HS-5 (cell line): Measurements from ENCODE around the gene SLC38A5.

Experiments used
- DNase-seq: peaks from one replicate; pipeline ENCODE4 v3.0.0-alpha.2; 2012; ENCODE audit warnings: low read depth

Gene SLC38A5

DNA sequence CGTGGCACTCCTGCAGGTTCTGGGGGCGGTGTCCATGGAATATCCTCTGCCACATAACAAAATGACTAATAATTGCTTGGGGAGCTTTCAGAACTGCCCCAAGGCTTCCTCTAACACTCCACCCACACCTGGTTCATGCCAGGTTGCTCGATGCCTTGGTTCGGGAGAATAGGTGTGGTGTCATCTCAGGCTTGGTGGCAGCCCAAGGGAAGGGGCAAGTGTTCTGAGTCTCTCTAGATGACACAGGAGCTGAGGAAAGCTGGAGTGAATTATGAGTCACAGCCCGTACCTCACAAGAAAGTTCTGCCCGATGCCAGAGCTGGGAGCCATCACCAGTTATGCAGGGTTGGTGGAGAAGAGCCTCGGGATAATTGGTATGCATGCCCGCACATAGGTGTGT, 20.6 kb upstream of the SLC38A5 start:
- no peak for DNase-seq

DNA sequence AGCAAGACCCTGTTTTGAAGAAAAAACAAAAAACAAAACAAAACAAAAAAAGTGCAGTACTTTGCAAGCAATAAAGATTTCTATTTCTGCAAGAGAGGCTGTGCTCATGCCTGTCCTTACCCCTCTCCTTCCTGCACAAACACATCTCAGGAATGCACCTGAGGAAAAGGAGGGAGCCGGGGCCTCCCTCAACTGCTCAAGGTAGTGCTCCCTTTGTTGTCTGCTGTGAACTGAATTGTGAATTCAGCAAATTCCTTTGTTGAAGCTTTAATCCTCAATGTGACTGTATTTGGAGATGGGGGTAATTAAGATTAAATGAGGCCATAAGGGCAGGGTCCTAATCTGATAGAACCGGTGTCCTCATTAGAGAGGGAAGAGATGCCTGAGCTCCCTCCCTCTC, 19.8 kb upstream of the SLC38A5 start:
- DNase-seq, result no peak

DNA sequence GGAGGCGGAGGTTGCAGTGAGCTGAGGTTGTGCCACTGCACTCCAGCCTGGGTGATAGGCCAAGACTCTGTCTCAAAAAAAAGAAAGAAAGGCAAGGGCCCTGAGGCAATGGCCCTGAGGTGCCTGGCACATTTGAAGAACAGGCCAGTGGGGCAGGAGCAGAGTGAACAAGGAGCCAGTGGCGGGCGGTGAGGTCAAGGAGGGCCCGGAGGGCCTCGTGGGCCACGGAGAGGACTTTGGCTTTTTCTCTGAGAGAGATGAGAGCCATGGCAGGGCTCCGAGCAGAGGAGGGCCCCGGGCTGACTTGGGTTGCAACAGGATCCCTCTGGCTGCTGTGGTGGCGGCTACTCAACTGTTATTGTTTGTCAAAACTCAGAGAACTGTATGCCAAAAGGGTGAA, 19.2 kb upstream of the SLC38A5 start:
- DNase-seq, result no peak

DNA sequence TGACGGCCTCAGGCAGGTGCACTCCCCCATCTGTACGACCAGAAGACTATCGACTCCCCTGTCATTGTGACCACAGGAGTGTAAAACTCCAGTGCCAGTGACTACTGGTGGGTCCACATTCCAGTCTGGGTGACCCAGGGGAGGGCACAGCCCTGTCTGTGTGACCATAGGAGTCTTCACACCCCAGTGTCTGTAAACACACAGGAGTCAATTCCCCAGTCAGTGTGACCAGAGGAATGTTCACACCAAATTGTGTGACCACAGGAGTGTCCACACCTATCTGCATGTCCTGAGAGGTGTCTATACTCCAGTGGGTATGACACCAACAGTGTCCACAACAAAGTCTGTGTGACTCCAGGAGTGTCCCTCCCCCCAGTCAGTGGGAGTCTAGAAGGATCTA, 18.0 kb upstream of the SLC38A5 start:
- DNase-seq, result no peak

DNA sequence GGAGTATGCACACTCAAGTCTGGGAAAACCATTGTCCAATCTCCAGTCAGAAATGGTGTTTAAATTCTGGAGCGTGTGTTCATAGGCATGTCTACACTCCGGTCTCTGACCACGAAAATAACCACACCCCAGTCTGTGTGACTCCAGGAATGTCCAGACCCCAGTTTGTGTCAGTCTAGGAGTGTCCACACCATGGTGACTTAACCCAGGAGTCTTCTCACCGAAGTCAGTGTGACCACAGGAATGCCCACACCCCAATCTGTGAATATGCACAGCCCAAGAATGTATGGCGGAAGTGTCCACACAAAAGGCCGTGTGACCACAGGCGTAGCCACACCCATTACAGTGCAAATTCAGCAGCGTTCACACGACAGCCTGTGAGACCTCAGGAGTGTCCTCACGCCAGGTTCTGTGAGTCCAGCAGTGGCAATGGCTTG, 17.3 kb upstream of the SLC38A5 start:
- DNase-seq, result peak; percentile 89

DNA sequence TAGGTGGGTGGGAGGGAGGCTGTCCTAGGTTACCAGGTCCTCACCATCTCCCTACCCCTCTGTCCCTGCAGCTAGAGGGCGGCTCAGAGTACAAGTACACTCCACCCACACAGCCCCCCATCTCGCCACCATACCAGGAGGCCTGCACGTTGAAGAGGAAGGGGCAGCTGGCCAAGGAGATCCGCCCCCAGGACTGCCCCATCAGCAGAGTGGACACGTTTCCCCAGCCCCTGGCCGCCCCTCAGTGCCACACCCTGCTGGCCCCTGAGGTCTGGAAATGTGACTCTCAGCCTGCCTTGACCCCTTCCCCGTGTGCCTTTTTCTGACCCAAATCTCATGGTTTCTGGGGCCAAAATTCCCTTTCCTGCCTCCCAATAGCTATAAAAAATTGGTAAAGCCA, 12.5 kb upstream of the SLC38A5 start:
- no peak for DNase-seq

DNA sequence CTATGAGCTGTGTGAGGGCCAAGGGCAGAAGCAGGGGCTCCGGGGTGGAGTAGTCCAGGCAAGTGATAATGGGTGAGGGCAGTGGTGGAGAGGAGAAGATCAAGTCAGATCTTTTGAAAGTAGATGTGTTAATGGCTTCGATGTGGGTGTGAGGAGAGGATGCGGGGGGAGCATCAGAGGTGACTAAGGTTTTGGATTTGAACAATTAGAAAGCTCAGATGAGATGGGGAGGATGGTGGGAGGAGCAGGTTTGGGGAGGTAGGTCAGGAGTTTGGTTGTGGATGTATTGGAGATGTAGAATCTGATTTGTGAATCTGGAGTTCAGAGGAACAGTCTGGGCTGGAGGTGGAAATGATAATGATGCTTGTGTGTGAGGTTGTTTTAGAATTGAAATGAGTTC, 10.5 kb upstream of the SLC38A5 start:
- DNase-seq, result no peak

DNA sequence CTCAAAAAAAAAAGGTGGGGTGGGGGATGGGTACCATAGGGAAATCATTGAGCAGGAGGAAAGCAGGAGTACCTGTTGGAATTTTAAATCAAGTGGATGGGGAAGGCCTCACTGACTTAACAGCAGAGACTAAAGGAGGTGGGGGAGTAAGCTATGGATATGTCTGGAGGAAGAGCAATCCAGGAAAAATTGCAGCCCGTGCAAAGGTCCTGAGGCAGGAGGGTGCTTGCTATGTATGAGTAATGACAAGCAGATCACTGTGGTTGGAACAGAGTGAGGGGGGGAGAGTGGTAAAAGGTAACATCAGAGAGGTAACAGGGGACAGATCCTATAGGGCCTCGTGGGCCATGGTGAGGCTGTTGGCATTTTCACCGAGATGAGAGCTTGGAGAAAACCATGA, 10.1 kb upstream of the SLC38A5 start:
- no peak for DNase-seq

DNA sequence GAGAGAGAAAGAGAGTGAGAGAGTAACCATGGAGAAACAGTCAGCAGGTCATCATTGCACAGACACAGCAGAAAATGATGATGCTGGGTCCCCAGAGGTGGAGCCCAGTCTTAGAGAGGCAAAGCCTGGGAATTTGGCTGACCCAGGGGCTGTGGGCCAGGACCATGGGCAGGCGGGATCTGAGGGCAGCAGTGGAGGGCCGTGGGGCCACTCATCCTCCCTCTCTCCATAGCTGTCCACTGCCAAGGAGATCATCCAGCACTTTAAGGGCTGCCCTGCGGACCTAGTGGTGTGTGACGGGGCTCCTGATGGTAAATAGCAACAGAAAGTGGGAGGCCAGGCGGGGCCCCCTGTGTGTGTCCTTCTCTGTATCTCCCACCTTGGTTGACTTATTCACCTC, 8.7 kb upstream of the SLC38A5 start:
- no peak for DNase-seq

DNA sequence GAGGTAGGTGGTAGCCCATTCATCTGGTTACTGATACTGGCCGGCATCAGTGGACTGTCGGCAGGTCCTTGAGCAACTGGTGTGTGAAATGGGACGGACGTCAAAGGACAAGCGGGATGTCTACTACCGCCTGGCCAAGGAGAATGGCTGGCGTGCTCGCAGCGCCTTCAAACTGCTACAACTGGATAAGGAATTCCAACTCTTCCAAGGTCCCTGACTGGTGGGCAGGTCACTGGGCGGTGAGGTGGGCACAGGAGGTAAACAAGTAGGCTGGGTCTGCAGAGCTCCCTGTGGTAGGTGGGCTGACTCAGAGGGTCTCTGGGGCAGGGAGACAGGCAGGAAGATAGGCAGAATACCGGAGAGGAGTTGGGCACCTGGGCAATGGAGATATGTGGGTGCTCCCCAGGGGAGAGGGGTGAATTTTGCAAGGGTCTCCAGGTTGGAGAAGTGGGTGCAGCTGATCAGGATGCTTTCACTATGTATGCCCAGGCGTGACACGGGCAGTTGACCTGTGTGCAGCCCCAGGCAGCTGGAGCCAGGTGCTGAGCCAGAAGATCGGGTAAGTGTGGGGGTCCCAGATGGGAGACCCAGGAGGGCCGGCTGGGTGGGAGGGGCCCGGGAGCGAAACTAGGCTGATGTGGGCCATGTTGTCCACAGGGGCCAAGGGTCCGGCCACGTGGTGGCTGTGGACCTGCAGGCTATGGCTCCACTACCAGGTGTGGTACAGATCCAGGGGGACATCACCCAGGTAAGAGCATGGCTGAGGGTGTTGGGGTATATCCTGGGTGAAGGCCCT, 8.1 kb upstream of the SLC38A5 start:
- DNase-seq, result no peak

DNA sequence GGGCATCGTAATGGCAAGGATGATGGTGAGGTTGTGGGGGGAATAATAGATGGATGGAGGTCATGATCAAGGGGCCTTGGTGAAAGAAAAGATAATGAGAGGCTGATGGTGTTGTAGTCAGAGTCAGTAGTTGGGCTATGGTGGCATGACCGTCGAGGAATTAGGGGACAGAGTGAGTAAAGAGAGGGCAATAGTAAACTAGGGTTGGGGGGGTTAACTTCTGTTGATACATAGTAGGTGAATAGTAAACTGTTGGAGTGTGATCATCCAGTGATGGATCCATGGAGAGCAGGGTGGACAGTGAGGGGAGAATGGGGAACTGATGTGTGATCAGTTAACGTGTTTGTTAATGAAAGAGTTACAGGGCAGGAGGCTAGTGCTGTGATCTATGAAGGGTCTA, 6.9 kb upstream of the SLC38A5 start:
- DNase-seq, result no peak

DNA sequence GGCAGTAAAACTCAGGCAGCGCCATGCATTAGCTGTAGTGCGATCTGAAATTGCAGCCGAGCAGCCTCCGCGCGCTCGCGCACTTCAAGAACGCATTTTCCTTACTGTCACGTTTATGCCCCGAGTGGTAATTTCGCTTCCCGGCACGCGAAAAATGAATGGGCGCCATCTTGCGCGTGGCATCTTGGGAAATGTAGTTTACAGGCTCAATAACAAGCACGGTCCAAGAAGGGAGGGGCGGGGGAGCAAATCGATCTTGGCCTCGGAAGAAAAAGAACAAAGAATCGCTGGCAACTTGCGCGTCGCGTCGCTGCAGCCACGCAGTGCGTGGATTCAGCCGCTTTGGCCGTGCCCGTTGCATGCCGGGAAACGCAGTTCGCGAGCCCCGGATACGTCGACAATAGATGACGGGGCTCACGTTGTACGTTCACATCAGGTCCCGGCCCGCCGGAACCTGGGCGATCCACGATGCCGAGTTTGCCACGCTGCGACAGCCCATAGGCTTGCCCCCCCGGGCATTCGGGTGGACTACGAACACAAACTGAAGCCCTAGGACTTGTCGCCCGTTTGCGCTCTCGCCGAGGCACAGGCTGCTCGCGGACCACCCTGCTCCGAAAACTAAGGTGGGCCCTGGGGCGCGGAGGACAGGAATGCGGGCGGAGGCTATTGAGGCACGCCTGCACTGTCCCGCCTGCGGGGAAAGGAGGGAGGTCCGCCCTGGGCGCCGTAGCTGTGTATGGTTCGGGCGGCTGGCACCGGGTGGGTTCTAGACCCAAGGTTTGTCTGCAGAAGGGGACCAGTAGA, 5.9 kb upstream of the SLC38A5 start, which contains the start of gene FTSJ1:
Gene FTSJ1 (plus strand): TSS at position 426 of the 804 bp plus-strand sequence. CDS start 1,849 bp downstream, outside the sequence.
- peak; percentile 68 for DNase-seq

DNA sequence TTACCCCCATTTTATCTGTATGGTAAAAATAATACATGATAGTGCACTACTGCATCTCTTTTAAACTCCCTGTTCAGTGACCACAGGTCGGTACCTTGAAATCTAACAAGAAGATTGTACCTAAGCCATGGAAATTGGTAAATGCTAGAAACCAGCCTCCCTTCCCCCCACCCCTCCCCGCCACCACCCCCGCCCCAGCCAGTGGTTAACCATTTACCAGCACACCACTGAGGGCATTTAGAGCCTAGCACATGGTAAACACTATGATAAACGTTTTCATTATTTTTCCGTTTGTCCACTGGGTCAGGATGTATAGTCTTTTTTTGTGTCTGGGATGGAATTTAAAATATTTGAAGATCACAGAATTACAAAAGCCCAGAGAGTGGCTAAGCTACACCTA, 5.2 kb upstream of the SLC38A5 start:
- DNase-seq, result no peak

DNA sequence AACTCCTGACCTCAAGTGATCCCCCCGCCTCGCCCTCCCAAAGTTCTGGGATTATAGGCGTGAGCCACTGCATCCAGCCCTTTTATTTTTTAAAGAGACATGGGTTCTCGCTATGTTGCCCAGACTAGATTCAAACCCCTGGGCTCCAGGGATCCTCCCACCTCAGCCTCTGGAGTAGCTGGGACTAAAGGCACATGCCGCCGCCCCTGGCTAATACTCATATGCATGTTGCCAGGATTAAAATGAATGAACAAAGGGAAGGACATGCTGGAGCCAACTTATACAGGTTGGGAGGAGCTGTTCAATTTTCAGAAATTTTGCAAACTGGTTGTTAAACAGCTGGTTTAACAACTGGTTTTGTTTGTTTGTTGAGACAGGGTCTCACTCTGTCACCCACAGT, 4.5 kb upstream of the SLC38A5 start:
- DNase-seq, result no peak

DNA sequence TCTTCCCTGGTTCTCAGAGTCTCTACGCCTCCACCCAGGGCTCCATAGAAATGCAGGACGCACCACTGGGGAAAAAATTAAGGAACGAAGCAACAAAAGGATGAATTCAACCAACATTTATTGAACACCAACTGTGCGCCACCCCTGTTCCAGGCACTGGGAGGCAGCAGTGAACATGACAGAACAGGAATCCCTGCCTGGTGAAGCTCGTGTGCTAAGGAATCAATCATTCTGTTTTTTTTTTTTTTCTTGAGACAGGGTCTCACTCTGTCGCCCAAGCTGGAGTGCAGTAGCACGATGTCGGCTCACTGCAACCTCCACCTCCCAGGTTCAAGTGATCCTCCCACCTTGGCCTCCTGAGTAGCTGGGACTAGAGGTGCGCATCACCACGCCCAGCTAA, 4.1 kb upstream of the SLC38A5 start:
- no peak for DNase-seq

DNA sequence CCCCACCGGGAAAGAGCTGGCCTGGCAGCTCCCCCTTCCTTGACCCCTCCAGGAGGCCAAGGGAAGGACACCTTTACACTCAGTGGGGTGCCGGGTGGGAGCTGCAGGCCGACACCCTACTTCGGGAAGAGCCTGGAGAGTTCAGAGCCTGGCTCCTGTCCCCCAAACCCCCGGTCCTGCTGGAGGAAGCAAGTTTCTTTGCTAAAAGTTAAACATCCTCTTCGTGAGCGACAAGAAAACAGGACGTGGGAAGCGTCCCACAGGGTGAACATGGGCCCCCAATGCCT, 3.6 kb upstream of the SLC38A5 start:
- no peak for DNase-seq

DNA sequence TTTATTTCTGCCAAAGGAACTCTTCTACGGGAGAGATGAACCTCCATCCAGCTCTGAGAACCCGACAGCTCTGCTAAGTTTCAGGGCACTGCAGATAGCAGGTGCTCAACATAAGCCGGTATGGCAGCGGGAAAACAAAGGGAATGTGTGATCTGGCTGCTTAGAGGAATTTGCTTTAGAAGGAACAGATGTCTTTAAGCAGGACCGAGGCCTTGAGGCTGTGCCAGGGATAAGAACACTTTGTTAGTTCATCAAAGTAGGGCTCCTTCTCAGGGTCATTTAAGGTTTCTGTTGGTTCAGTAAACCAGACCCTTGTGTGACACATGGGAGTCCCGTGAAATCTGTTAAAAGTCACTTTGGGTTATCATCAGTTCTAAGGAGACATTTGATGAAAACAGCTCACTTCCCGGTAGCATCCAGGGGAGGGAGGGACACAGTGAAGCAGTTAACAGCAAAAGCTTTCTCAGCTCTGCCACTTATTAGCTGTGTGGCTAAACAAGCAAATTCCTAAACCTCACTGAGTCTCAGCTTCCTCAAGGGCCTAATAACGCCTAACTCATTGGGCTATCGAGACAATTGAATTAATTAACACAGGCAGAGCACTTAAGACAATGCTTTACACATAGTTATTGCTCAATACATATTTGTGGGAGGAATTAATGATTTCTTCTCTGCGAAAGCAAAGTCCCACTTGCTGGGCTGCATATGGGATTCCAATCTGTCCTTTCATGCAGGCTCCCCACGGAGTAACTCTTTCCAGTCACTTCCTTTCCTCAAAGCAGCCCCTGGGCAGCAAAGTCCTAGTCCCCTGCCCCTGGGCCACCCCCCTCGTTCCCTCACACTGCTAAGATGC, 3.0 kb upstream of the SLC38A5 start:
- no peak for DNase-seq

DNA sequence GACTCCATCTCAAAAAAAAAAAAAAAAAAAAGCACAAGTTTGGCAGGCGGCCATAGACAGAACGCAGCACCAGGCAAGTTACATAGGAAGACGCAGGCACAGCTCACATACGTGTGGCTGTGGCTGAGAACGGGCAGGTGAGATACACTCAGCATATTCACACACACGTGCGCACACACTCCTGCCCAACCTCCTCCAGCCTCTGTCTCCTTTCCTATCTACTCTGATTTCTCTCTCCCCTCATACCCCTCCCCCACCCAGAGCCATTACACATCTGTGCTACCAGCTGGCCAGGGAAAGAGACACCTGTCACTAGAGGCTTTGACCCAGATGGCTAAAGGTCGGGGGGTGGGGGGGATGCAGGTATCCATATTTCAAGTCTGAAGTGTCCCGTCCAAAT, 2.2 kb upstream of the SLC38A5 start:
- DNase-seq, result no peak

DNA sequence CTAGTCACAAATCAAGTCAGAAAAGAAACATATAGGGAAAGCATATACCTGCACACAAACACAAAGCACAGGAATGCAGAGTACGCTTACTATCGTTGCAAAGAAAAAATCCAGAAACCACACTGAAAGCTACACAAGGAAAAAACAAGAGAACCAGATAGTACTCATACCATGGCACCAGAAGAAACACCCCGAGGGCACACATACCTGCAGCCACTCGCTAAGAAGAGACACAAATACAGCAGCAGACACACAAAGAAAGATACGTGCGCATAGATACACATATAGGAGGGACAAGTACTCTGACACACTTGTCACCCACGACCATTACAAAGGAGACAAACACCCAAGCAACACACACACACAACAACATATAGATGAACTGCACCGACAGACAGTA, 1.4 kb upstream of the SLC38A5 start:
- no peak for DNase-seq

DNA sequence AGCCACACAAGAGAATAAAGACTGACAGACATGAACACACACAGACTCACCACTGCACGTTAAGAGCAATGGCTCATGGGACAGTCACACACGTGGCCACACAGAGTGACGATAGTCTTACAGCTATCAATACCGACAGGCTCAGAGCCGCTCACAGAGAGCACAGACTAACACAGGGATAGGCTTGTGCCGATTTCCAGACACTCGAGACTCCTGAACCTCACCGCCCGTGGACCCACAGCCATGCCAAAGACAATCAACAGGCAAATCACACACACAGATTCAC, 716 bp upstream of the SLC38A5 start:
- no peak for DNase-seq

DNA sequence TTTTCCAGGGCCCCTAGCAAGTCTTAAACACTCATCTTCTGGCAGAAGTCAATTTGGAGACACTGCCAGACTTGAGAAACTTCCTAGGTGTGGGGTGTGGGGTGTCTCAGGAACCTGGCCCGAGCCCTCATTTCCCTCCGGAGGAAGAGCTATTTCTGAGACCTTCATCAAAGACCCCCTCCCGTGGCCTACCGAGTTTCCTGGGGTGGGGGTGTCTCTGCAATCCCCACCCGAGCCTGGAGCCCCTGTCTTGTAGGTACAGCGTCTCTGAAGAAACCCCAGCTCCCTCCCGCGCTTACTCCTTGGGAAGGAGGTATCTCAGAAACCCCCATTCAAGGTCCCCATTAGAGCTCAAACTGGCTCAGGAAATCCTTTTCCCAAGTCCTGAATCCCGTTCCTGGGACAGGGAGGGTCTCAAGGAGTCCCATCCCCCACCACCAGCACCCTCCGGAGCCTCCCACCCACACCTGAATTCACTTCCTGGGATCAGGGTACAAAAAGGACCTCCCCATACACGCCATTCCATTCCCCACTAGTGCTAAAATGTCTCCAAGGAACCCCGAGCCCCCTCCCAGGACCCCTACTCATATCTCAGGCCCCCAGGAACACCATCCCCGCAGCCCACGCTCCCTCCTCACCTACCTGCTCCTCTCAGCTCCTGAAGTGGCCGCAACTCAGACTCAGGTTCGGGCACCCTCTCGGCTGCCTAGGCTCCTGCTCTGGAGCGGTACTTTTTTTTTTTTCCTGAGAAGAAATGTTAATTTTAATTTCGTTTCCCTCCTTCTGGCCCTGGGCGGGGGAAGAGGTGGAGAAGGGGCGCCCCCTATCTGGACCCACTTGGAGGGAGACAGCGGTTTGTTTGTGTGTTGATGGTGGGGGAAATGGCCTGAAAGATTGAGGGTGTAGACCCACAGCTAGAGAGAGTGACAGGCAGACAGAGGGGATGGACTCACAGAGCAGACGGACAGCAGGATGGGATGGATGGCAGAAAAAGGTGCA, 1.1 kb downstream of the SLC38A5 start:
- no peak for DNase-seq

DNA sequence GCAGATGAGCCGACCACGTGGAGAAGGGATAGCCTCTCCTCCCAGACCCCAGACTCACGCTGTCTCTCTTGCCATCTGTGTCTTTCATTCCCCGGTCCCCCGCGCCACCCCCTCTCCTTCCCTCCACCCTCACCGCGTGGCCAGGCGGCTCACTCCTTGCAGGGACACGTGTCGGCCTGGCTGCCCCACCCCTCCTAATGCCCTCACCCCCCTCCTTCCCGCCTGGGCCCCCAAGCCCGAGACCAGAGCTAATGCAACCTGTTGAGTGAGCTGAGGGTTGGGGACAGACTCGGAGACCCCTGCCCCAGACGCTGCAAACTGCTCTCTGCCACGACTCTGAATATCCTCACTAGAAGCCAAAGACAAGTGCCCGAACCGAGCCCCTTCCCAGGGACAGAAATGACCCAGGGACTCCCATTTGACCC, 1.8 kb downstream of the SLC38A5 start:
- no peak for DNase-seq
